GM12878 (cell line): ENCODE results near the gene IFT52. TPM values are rescaled to one million over a fixed set of nuclear protein-coding genes. Genes with fewer than 3 reads are reported as not detected.

Experiments
- ATF2 ChIP-seq: IDR thresholded peaks from 2 replicates; pipeline ENCODE4 v1.6.1; 2012; ENCODE audit warnings: low read length, inconsistent platforms
- CEBPZ ChIP-seq: fragments of 150-350 bp; IDR thresholded peaks from 2 replicates; pipeline ENCODE4 v1.6.1; 2016; ENCODE audit warnings: low read depth, low read length
- DPF2 ChIP-seq: fragments of 450-650 bp; IDR thresholded peaks from 2 replicates; pipeline ENCODE4 v1.6.1; 2017; ENCODE audit warnings: mild to moderate bottlenecking
- IRF5 ChIP-seq: fragments of 450-650 bp; IDR thresholded peaks from 2 replicates; pipeline ENCODE4 v1.6.1; 2017; ENCODE audit warnings: borderline replicate concordance
- MYB ChIP-seq: fragments of 150-350 bp; IDR thresholded peaks from 2 replicates; pipeline ENCODE4 v1.6.1; 2014; ENCODE audit warnings: mild to moderate bottlenecking, low read depth, low read length, borderline replicate concordance
- NBN ChIP-seq: fragments of 450-650 bp; IDR thresholded peaks from 2 replicates; pipeline ENCODE4 v1.6.1; 2016
- NRF1 ChIP-seq: conservative IDR thresholded peaks from 2 replicates; pipeline ENCODE4 v1.6.1; 2011; ENCODE audit warnings: mild to moderate bottlenecking, low read depth, low read length, improper control_type of control experiment
- RAD21 ChIP-seq: IDR thresholded peaks from 2 replicates; pipeline ENCODE4 v1.6.1; 2011; ENCODE audit warnings: mild to moderate bottlenecking, low read depth, low read length, moderate library complexity; ENCODE audit not compliant: insufficient read depth
- RAD51 ChIP-seq: fragments of 450-650 bp; IDR thresholded peaks from 2 replicates; pipeline ENCODE4 v1.6.1; 2016; ENCODE audit warnings: moderate library complexity, mild to moderate bottlenecking, inconsistent platforms
- RFX5 ChIP-seq: IDR thresholded peaks from 2 replicates; pipeline ENCODE4 v1.6.1; 2011; ENCODE audit warnings: low read depth, low read length, improper control_type of control experiment
- SP1 ChIP-seq: IDR thresholded peaks from one replicate; pipeline ENCODE4 v1.6.1; 2011; ENCODE audit warnings: low read depth, low read length
- TCF3 ChIP-seq: IDR thresholded peaks from 2 replicates; pipeline ENCODE4 v1.6.1; 2012; ENCODE audit warnings: low read depth, mild to moderate bottlenecking, low read length, borderline replicate concordance; ENCODE audit not compliant: insufficient read depth
- ZBED1 ChIP-seq: IDR thresholded peaks from 2 replicates; pipeline ENCODE4 v1.6.1; 2016; ENCODE audit warnings: borderline replicate concordance
- polyA plus RNA-seq, 11 experiments: library from polyadenylated mRNA; depleted of rRNA in 4 of 11; unstranded in 6 of 11; stranded (reverse) in 5 of 11; fragments of >200 nt; fragmentation: Nextera tagmentation in 4 of 11; fragmentation: Illumina TruSeq in 1 of 11; extraction: Ambion mirVana in 4 of 11; extraction: Trizol in 1 of 11; gene quantifications; 1 replicate in 1 of 11; 2 replicates in 10 of 11; pipeline versions ENCODE4 v1.2.1 to v1.2.3, GENCODE V29; 2011 to 2016; ENCODE audit warnings: inconsistent platforms in 2 of 11, missing spikeins in 2 of 11, low read depth in 1 of 11
- total RNA-seq, 4 experiments: library from RNA; depleted of rRNA in 3 of 4; stranded (reverse); fragments of >200 nt in 3 of 4; fragmentation: Illumina TruSeq in 1 of 4; extraction: Trizol in 1 of 4; gene quantifications; 2 replicates each; pipeline versions ENCODE4 v1.2.1 to v1.2.3, GENCODE V29; 2013 to 2021
- TF ChIP-seq, protein P1 (sequence below): fragments of 450-650 bp; IDR thresholded peaks from 2 replicates; pipeline ENCODE4 v1.6.1; 2016; ENCODE audit warnings: mild to moderate bottlenecking, moderate library complexity, borderline replicate concordance
- TF ChIP-seq, protein P2 (sequence below): fragments of 450-650 bp; IDR thresholded peaks from 2 replicates; pipeline ENCODE4 v1.6.1; 2014; ENCODE audit warnings: mild to moderate bottlenecking
- TF ChIP-seq, protein P3 (sequence below): fragments of 450-650 bp; IDR thresholded peaks from 2 replicates; pipeline ENCODE4 v1.6.1; 2017; ENCODE audit warnings: low read depth, mild to moderate bottlenecking, moderate library complexity

IFT52 gene
- total and polyA plus RNA-seq, 10 of the 15 experiments (the other 5 are each of a cell fraction or from before 2014, with no cell fraction given), result 18.1 to 30.5 (median 26.0) TPM

- TF ChIP-seq ATF2, result no peak
- TF ChIP-seq, protein P1, sequence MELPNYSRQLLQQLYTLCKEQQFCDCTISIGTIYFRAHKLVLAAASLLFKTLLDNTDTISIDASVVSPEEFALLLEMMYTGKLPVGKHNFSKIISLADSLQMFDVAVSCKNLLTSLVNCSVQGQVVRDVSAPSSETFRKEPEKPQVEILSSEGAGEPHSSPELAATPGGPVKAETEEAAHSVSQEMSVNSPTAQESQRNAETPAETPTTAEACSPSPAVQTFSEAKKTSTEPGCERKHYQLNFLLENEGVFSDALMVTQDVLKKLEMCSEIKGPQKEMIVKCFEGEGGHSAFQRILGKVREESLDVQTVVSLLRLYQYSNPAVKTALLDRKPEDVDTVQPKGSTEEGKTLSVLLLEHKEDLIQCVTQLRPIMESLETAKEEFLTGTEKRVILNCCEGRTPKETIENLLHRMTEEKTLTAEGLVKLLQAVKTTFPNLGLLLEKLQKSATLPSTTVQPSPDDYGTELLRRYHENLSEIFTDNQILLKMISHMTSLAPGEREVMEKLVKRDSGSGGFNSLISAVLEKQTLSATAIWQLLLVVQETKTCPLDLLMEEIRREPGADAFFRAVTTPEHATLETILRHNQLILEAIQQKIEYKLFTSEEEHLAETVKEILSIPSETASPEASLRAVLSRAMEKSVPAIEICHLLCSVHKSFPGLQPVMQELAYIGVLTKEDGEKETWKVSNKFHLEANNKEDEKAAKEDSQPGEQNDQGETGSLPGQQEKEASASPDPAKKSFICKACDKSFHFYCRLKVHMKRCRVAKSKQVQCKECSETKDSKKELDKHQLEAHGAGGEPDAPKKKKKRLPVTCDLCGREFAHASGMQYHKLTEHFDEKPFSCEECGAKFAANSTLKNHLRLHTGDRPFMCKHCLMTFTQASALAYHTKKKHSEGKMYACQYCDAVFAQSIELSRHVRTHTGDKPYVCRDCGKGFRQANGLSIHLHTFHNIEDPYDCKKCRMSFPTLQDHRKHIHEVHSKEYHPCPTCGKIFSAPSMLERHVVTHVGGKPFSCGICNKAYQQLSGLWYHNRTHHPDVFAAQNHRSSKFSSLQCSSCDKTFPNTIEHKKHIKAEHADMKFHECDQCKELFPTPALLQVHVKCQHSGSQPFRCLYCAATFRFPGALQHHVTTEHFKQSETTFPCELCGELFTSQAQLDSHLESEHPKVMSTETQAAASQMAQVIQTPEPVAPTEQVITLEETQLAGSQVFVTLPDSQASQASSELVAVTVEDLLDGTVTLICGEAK, result no peak
- TF ChIP-seq IRF5, result no peak
- peak; percentile 62 for TF ChIP-seq SP1
- TF ChIP-seq RAD51, result no peak
- TF ChIP-seq, protein P2, sequence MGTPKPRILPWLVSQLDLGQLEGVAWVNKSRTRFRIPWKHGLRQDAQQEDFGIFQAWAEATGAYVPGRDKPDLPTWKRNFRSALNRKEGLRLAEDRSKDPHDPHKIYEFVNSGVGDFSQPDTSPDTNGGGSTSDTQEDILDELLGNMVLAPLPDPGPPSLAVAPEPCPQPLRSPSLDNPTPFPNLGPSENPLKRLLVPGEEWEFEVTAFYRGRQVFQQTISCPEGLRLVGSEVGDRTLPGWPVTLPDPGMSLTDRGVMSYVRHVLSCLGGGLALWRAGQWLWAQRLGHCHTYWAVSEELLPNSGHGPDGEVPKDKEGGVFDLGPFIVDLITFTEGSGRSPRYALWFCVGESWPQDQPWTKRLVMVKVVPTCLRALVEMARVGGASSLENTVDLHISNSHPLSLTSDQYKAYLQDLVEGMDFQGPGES, result no peak
- no peak for TF ChIP-seq NRF1
- no peak for TF ChIP-seq RFX5
- no peak for TF ChIP-seq MYB
- TF ChIP-seq, protein P3, sequence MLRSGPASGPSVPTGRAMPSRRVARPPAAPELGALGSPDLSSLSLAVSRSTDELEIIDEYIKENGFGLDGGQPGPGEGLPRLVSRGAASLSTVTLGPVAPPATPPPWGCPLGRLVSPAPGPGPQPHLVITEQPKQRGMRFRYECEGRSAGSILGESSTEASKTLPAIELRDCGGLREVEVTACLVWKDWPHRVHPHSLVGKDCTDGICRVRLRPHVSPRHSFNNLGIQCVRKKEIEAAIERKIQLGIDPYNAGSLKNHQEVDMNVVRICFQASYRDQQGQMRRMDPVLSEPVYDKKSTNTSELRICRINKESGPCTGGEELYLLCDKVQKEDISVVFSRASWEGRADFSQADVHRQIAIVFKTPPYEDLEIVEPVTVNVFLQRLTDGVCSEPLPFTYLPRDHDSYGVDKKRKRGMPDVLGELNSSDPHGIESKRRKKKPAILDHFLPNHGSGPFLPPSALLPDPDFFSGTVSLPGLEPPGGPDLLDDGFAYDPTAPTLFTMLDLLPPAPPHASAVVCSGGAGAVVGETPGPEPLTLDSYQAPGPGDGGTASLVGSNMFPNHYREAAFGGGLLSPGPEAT, result no peak
- no peak for TF ChIP-seq RAD21
- no peak for TF ChIP-seq ZBED1
- TF ChIP-seq DPF2, result no peak
- TF ChIP-seq CEBPZ, result no peak
- TF ChIP-seq NBN, result no peak
- no peak for TF ChIP-seq TCF3
Observed at GRCh38 chr20:43666376-43667328, 75.9 kb downstream of the IFT52 start, which contains the start of gene MYBL2 (continued).
